Left colon (tissue), 2 donors: ENCODE measurements around the gene TTBK1. TPM values are rescaled to one million over a fixed set of nuclear protein-coding genes. Genes with fewer than 3 reads are reported as not detected.

Experiments used
- ATAC-seq: fragments of 200-7000 bp; cut with Tn5 transposase; one replicate; pipeline ENCODE4 v1.9.1; 2020; ENCODE audit warnings: mild to moderate bottlenecking, moderate library complexity
- DNase-seq, 2 donors: peaks; one replicate each; pipeline ENCODE4 v3.0.0-alpha.2; 2020
- intact Hi-C, 2 donors: fragments of 100-400 bp; cut with DNase I in 1 of 2; cut with micrococcal nuclease in 1 of 2; formaldehyde crosslinking; loops; one replicate each; pipeline versions ENCODE4 v1.11.2 to v1.14.0; 2022; cut with DNase I, micrococcal nuclease
- long read RNA-seq: library from polyadenylated mRNA; unstranded; transcript quantifications from one replicate; pipeline ENCODE4 v2.0.0, GENCODE V29; 2021
- total RNA-seq, 2 donors: library from RNA; stranded (reverse); fragmentation: NEBNext Ultra II Directional; extraction: Animal tissue kit (Norgen Biotek cat#: 25700); gene quantifications; one replicate each; pipeline ENCODE4 v1.2.1, GENCODE V29; 2021
- donor health status: DM: no; HTN: no; CAD: no.
- donor health status: DM: yes; HTN: yes; CAD: no.

TTBK1 gene
- under 1 TPM; 0.18 to 0.53 TPM for total RNA-seq
- long read RNA-seq = 0 reads

- intact Hi-C loops = no loop called here
- DNase-seq (no peak), ATAC-seq (no peak)
These were observed at the start of gene TTBK1 for GRCh38 chr6:43242908-43243663. Gene TTBK1 (plus strand): TSS chr6:43243481. CDS start chr6:43246661, 3,180 bp downstream.

DNA sequence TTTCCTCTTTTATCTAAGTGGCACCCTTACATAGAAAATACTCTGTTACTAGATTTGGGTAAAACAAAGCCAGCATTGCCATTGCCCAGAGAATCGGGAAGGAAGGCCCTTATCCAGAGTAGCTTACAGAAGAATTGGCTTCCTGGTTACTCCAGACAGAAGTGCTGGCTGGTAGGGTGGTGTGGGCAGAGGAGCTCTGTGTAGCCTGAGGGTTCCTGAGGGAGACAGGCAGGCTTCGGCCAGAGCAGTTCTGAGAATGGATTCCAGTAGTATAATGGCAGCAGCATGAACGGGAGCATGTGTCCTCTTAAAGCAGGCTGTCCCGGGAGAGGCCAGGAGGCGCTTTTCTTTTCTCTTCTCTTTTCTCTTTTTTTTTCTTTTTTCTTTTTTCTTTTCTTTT is 49.4 kb upstream of the TTBK1 start:
- DNase-seq (no peak), ATAC-seq (no peak)
- intact Hi-C loops = no loop called here

DNA sequence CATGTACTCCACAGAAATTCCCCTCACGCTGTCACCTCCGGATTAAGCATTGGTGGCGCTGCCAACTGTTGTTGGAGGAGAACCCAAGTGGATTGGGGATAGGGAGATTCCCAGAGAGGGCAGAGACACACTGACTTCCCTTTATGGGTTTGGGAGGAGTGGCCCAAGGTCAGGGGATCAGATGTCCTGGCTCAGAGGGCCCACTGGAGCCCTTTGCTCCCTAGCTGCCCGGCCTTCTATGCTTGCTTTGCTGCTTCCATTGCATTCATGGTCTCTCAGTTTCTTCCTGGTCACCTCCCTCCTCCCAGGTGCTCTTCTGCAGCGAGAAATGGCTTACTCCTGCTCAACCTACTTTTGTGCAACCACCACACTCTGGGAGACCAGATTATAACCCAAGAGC is 46.9 kb upstream of the TTBK1 start:
- intact Hi-C loops = no loop called here
- no peak for ATAC-seq
- no peak for DNase-seq

DNA sequence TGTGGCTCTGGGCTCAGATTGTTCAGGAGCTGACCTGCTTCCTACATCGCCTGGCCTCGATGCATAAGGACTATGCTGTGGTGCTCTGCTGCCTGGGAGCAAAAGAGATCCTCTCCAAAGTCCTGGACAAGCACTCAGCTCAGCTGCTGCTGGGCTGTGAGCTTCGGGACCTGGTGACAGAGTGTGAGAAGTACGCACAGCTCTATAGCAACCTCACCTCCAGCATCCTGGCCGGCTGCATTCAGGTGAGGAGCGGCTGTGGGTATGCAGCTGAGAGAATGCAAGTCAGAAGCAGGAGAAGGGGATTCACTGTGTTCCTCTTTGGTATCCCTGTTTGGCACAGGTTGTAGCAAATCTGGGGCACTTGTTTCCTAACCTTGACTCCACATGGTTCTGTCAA is 43.4 kb upstream of the TTBK1 start:
- intact Hi-C loops = no loop called here
- ATAC-seq (no peak), DNase-seq (no peak)

GRCh38 chr6:43200541-43200940 is 42.7 kb upstream of the TTBK1 start:
- intact Hi-C loops = no loop called here
- ATAC-seq = no peak
- no peak for DNase-seq

DNA sequence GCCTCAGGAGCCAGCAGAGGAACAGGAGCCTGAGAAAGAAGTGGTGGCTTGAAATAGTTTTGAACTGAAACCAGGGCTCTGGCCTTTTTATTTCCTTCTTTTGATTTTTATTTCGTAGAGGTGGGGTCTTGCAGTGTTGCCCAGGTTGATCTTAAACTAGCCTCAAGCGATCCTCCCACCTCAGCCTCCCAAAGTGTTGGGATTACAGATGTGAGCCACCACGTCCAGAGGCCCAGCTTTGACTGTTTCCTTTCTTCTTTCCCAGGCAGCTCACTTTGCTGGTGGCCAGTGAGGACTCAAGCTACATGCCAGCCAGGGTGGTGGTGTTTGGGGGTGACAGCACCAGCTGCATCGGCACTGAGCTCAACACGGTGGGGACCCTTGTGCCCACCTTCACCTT is 40.8 kb upstream of the TTBK1 start:
- no peak for ATAC-seq
- DNase-seq = no peak

DNA sequence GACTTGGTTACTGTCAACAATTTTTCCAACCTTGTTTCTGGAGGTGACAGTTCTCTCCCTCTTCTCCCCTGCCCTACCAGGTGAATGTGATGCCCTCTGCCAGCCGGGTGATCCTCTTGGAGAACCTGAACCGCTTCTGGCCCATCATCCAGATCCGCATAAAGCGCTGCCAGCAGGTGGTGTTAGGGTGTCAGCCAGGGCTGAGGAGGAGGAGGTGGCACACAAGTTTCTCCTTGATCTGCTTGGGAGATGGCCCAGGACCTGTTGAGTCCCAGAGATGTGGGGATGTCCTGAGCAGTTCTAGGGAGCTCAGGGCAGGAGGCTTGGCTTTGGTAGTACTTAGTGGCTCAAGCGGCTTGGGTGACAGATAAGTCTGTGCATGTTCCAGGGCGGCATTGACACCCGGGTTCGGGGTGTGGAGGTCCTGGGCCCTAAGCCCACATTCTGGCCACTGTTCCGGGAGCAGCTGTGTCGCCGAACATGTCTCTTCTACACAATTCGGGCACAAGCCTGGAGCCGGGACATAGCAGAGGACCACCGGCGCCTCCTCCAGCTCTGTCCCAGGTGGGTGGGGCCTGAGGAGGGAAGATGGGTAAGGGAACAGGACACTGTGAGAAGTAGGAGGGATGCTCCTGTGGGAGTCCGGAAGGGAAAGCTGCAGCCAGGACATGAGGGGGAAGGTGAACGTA is 40.1 kb upstream of the TTBK1 start:
- intact Hi-C loops = no loop called here
- ATAC-seq = no peak
- DNase-seq = no peak

More for the DNA sequence above, 40.8 kb upstream of the TTBK1 start:
- intact Hi-C loops = no loop called here

DNA sequence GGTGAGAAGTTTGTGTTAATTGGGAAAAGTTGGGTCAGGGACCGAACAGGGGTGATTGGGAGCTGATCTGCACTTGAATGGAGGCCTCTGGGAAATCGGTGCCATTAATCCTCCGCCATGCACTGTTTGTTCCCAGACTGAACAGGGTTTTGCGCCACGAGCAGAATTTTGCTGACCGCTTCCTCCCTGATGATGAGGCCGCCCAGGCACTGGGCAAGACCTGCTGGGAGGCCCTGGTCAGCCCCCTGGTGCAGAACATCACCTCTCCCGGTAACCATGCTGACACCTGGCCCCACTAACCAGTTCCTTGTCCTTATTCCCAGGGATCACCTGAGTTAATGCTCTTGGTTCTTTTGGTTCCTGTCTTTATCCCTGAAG is 39.6 kb upstream of the TTBK1 start:
- DNase-seq (no peak), ATAC-seq (no peak)
- intact Hi-C loops = no loop called here

DNA sequence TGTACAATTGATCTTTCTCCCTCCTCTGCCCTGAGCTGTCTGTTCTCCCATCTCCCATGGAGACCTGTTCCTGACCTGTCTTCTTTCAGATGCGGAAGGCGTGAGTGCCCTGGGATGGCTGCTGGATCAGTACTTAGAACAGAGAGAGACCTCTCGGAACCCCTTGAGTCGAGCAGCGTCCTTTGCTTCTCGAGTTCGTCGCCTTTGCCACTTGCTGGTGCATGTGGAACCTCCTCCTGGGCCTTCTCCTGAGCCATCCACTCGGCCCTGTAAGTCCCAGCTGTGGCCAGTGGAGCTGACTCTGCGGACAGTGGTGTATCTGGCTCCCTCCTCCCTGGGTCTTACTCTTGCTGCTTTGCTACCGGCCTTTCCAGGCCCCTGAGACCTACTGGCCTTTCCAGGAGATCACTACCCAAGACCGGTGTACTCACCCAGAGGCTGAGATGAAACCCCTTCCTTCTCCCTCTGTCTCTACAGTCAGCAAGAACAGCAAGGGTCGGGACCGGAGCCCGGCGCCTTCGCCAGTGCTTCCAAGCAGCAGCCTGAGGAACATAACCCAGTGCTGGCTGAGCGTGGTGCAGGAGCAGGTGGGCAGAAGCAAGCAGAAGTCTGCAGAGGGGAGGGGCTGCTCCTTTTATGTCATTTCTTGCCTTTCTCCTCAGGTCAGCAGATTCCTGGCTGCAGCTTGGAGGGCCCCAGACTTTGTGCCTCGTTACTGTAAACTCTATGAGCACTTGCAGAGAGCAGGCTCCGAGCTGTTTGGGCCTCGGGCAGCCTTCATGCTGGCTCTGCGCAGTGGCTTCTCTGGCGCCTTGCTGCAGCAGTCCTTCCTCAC is 38.8 kb upstream of the TTBK1 start:
- intact Hi-C loops = no loop called here
- ATAC-seq (no peak), DNase-seq (no peak)

DNA sequence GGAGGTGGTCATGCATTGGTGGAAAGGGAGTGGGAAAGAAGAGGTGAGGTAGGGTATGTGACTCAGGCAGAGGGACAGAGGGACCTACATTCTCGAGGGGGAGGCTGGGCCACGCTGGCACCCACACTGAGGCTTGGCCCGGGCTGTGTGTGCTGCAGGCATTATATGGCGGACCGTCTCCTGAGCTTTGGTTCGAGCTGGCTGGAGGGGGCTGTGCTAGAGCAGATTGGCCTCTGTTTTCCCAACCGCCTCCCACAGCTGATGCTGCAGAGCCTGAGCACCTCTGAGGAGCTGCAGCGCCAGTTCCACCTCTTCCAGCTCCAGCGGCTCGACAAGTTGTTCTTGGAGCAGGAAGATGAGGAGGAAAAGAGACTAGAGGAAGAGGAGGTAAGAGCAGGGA is 37.4 kb upstream of the TTBK1 start:
- DNase-seq (no peak), ATAC-seq (no peak)
- intact Hi-C loops = no loop called here

- ATAC-seq = no peak
- intact Hi-C loops = no loop called here
These were observed 36.0 kb upstream of the TTBK1 start for GRCh38 chr6:43207286-43207685.

DNA sequence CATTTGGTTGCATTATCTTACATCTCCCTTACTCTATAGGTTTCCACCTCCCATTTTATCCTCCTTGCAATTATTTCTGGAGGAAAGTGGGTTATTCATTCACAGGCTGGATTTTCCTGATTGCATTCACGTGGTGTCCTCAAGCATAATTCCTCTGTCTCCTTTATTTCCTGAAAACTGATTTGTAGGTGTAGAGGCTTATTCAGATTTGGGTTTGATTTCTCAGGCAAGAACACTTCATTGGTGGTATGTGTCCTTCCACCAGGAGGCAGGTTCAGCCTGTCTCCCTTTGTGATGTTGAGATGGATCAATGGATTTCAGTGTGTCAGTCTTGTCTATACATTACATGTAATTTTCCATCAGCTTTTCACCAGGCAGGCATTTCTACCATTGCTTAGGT is 31.3 kb upstream of the TTBK1 start:
- DNase-seq = no peak
- intact Hi-C loops = no loop called here
- ATAC-seq = peak; percentile 82

More at GRCh38 chr6:43207286-43207685, 36.0 kb upstream of the TTBK1 start:
- DNase-seq = no peak

- ATAC-seq (no peak), DNase-seq (no peak)
- intact Hi-C loops = no loop called here
These were observed 29.9 kb upstream of the TTBK1 start for GRCh38 chr6:43213431-43213830.

- DNase-seq = no peak
- intact Hi-C loops = no loop called here
- ATAC-seq = no peak
These were observed 28.2 kb upstream of the TTBK1 start for GRCh38 chr6:43215066-43215465.

DNA sequence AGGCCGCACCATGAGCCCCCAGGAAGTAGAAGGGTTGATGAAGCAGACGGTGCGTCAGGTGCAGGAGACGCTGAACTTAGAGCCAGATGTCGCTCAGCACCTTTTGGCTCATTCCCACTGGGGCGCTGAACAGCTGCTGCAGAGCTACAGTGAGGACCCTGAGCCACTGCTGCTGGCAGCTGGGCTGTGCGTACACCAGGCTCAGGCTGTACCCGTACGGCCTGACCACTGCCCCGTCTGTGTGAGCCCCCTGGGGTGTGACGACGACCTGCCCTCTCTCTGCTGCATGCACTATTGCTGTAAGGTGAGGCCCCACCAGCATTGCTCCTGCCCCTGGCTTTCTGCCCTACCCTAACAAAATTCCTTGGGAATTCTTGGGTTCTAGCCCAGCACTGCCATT is 27.1 kb upstream of the TTBK1 start:
- intact Hi-C loops = no loop called here
- DNase-seq (no peak), ATAC-seq (no peak)

DNA sequence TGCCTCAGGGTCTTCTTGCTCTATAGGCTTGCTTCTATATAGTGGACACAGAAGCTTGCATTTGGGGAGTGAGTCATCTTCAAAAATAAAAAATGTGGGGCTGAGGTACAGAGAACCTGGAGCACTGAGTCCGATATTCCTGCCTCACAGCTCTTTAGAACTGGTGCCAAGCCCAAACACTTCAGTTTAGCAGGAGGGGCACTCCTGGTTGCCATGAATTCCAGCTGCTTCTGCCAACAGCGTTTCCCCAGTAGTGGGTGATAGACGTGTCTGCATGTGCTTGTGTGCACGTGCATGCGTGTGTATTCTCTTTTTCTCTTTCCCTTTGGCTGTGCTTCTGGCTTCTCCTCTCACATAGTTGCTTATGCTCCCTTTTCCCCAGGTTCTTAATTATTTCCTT is 25.9 kb upstream of the TTBK1 start:
- DNase-seq = no peak
- intact Hi-C loops = no loop called here
- ATAC-seq = no peak

- ATAC-seq (no peak), DNase-seq (no peak)
- intact Hi-C loops = no loop called here
These were observed 24.2 kb upstream of the TTBK1 start for GRCh38 chr6:43219119-43219518.

DNA sequence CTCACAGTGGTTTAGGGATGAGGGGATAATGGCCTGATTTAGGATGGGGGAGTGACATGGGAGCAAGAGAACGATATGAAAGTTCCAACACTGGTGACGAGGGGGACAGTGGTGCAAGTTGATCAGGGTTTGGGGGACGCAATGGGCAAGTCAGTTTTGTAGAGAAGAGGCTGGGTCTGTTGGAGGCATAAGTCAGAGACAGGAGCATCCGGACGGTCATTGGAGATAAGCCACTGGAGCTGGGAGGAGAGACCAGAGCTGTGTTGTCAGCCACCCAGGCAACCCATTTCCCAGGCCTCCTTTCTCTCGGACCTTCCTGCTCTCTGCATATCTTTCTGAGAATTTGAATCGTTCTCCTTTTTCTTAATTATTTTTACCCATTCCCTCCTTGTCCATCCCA is 23.5 kb upstream of the TTBK1 start:
- ATAC-seq (no peak), DNase-seq (no peak)
- intact Hi-C loops = no loop called here

GRCh38 chr6:43220439-43220951 is 22.8 kb upstream of the TTBK1 start:
- DNase-seq (no peak), ATAC-seq (no peak)
- intact Hi-C loops = no loop called here
